Measurements from ENCODE around the gene GTPBP6.
"Not testable (repeated sequence)": the region's sequence is repeated elsewhere in the genome, so short reads cannot be mapped to it uniquely, and the experiment has no call there.

Gene GTPBP6

GRCh38 chrX:291411-291901, 27.1 kb downstream of the GTPBP6 start:
- no peak for DNase-seq
- no peak for ATAC-seq

GRCh38 chrX:290476-291166, 28.0 kb downstream of the GTPBP6 start:
- ATAC-seq (no peak), DNase-seq (no peak)

GRCh38 chrX:288561-288991, 30.0 kb downstream of the GTPBP6 start:
- DNase-seq (no peak), ATAC-seq (no peak)

GRCh38 chrX:287670-288069, 30.9 kb downstream of the GTPBP6 start:
- no peak for ATAC-seq
- no peak for DNase-seq

GRCh38 chrX:285076-285677, 33.4 kb downstream of the GTPBP6 start:
- ATAC-seq (no peak), DNase-seq (no peak)

GRCh38 chrX:283115-283845, 35.3 kb downstream of the GTPBP6 start:
- ATAC-seq (peak; percentile 99), DNase-seq (peak; percentile 90)

GRCh38 chrX:282000-282681, 36.5 kb downstream of the GTPBP6 start:
- DNase-seq, ATAC-seq: not testable (repeated sequence)

GRCh38 chrX:281166-281999, 37.2 kb downstream of the GTPBP6 start, which contains the start of gene PLCXD1:
TSS of gene PLCXD1 (plus strand) at chrX:281381. CDS start at chrX:284188, 2,807 bp downstream.
- DNase-seq (no peak), ATAC-seq (no peak)

GRCh38 chrX:280722-281121, 37.9 kb downstream of the GTPBP6 start:
- ATAC-seq, DNase-seq: not testable (repeated sequence)

GRCh38 chrX:279757-280604, 38.6 kb downstream of the GTPBP6 start:
- not testable (repeated sequence) for ATAC-seq, DNase-seq

- ATAC-seq (peak; percentile 55), DNase-seq (peak; percentile 29)
Observed at GRCh38 chrX:276581-277201, 41.9 kb downstream of the GTPBP6 start.

GRCh38 chrX:275967-276580, 42.5 kb downstream of the GTPBP6 start:
- ATAC-seq (peak; percentile 69), DNase-seq (peak; percentile 53)

GRCh38 chrX:275476-275966, 43.1 kb downstream of the GTPBP6 start:
- no peak for DNase-seq
- no peak for ATAC-seq

GRCh38 chrX:274904-275475, 43.6 kb downstream of the GTPBP6 start:
- no peak for DNase-seq

GRCh38 chrX:270848-271367, 47.7 kb downstream of the GTPBP6 start:
- ATAC-seq: no peak
- no peak for DNase-seq

More at GRCh38 chrX:274904-275475, 43.6 kb downstream of the GTPBP6 start:
- ATAC-seq: no peak

- no peak for ATAC-seq
Observed at GRCh38 chrX:267771-268261, 50.8 kb downstream of the GTPBP6 start.

GRCh38 chrX:265502-265901, 53.1 kb downstream of the GTPBP6 start:
- DNase-seq: no peak

More at GRCh38 chrX:267771-268261, 50.8 kb downstream of the GTPBP6 start:
- no peak for DNase-seq

More at GRCh38 chrX:265502-265901, 53.1 kb downstream of the GTPBP6 start:
- no peak for ATAC-seq

Data from stimulated activated naive CD8-positive, alpha-beta T cell treated with anti-CD3 and anti-CD28 coated beads, Interleukin-15, Interleukin-2, amounts not matched to agents 100 U/mL and 50 U/mL, for 24 hours (primary cell).